AG04450 (cell line): ENCODE results near the gene SDK1. TPM values are rescaled to one million over a fixed set of nuclear protein-coding genes. Genes with fewer than 3 reads are reported as not detected.

Source experiments
- CTCF ChIA-PET: fragments of 300-600, 350-600 bp; formaldehyde crosslinking; extraction: SDS; loops from one replicate; lab custom pipeline; 2022; ENCODE audit warnings: antibody characterized with exemption, inconsistent platforms; lab: Charles Lee
- POLR2A ChIA-PET: fragments of 350-600 bp; formaldehyde crosslinking; extraction: SDS; loops from one replicate; lab custom pipeline; 2021; ENCODE audit warnings: antibody characterized with exemption, inconsistent platforms; lab: Yijun Ruan, JAX
- DNase-seq: peaks from one replicate; pipeline ENCODE4 v3.0.0-alpha.2; 2011; ENCODE audit warnings: low read depth, low spot score
- H3K27ac ChIP-seq: one replicate; pipeline ENCODE4 v1.5.1; 2012; ENCODE audit warnings: low read depth, low read length, control low read depth
- H3K27me3 ChIP-seq: one replicate; pipeline ENCODE4 v1.6.0; 2012; ENCODE audit warnings: low read length; ENCODE audit not compliant: control insufficient read depth, insufficient read depth
- H3K4me3 ChIP-seq: 2 replicates; pipeline ENCODE4 v1.5.1; 2011; ENCODE audit warnings: mild to moderate bottlenecking, low read depth, low read length, control low read depth
- H3K9me3 ChIP-seq: 2 replicates; pipeline ENCODE4 v1.5.1; 2012; ENCODE audit warnings: low read length; ENCODE audit not compliant: control insufficient read depth, insufficient read depth
- CTCF ChIP-seq: IDR thresholded peaks from 2 replicates; pipeline ENCODE4 v1.5.1; 2011; ENCODE audit warnings: low read depth, low read length, control low read depth, inconsistent platforms
- polyA plus RNA-seq: library from polyadenylated mRNA; depleted of rRNA; stranded (reverse); fragments of >200 nt; gene quantifications from 2 replicates; pipeline ENCODE4 v1.2.3, GENCODE V29; 2011

The SDK1 gene
- polyA plus RNA-seq, 1 experiment, result 2.2 TPM

GRCh38 chr7:4014346-4015050 lies 713.4 kb downstream of the SDK1 start:
- ChIA-PET CTCF (no interaction called here), POLR2A (no interaction called here)
- DNase-seq, result no peak
- Histone ChIP-seq H3K4me3 (no peak overlapping the region), H3K27me3 (no peaks in the 10 kb centered on the region), H3K27ac (no peak overlapping the region), H3K9me3 (peaks cover 55% of the 10 kb centered on the region)
- TF ChIP-seq CTCF, result no peak

- Histone ChIP-seq H3K4me3 (no peak overlapping the region), H3K27ac (no peak overlapping the region), H3K27me3 (no peaks in the 10 kb centered on the region), H3K9me3 (peaks cover 60% of the 10 kb centered on the region)
- CTCF ChIA-PET, result no interaction called here
- DNase-seq, result no peak
- TF ChIP-seq CTCF, result no peak
- POLR2A ChIA-PET, result no interaction called here
These were observed 714.3 kb downstream of the SDK1 start for GRCh38 chr7:4015371-4015770.

GRCh38 chr7:4015996-4016395 lies 714.9 kb downstream of the SDK1 start:
- ChIA-PET POLR2A (no interaction called here), CTCF (no interaction called here)
- no peak for TF ChIP-seq CTCF
- Histone ChIP-seq H3K9me3 (peaks cover 62% of the 10 kb centered on the region), H3K27ac (no peak overlapping the region), H3K27me3 (no peaks in the 10 kb centered on the region), H3K4me3 (no peak overlapping the region)
- no peak for DNase-seq

- no peak for TF ChIP-seq CTCF
- POLR2A ChIA-PET, result no interaction called here
- CTCF ChIA-PET, result no interaction called here
- Histone ChIP-seq H3K27ac (no peak overlapping the region), H3K27me3 (no peaks in the 10 kb centered on the region), H3K9me3 (peaks cover 63% of the 10 kb centered on the region), H3K4me3 (no peak overlapping the region)
- no peak for DNase-seq
These were observed 716.0 kb downstream of the SDK1 start for GRCh38 chr7:4017081-4017480.

GRCh38 chr7:4017785-4018184 lies 716.7 kb downstream of the SDK1 start:
- CTCF ChIA-PET, result no interaction called here
- no peak for DNase-seq
- no peaks in the 10 kb centered on the region for H3K27me3 ChIP-seq

More at GRCh38 chr7:4017785-4018184, 716.7 kb downstream of the SDK1 start:
- POLR2A ChIA-PET, result no interaction called here
- no peak overlapping the region for H3K4me3 ChIP-seq
- no peak for TF ChIP-seq CTCF
- H3K9me3 ChIP-seq, result peaks cover 68% of the 10 kb centered on the region
- no peak overlapping the region for H3K27ac ChIP-seq
